ENCODE results near the gene ZNF213.

Gene ZNF213

DNA sequence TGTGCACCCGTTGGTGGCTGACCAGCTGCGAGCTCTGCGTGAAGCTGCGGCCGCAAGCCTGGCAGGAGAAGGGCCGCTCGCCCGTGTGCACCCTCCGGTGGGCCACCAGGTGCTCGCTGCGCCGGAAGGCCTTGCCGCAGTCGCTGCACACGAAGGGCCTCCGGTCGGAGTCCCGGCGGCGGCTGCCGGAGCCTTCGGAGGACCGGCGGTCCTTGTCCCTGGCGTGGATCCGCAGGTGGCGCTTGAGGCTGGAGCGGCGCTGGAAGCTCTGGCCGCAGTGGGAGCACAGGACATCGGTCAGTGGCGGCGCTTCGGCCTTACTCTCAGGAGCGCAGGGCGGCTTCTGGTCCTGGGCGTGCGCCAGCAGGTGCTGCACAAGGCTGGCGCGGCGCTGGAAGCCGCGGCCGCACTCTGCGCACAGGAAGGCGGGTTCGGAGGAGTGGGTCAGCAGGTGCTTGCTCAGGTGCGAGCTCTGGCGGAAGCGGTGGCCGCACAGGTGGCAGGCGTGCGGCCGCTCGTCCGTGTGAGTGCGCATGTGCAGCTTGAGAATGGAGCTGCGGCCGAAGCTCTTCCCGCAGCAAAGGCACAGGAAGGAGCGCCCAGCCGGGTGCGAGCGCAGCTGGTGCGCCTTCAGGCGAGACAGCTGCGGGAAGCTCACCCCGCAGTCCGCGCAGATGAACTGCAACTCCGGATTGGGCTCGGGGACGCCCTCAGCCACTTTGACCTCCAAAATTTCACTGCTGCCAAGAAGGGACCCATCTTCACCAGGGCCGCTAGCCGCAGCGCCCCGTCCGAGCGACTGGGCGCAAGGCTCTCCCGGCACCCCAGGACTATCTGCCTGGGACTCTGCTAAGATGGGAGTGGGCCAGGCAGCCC lies 44.9 kb upstream of the ZNF213 start:
- H3K4me3 ChIP-seq (ENCODE audit: low read depth, low read length), result no peak overlapping the region
- no peak for TF ChIP-seq CTCF (IDR thresholded peaks at IDR 0.05; ENCODE audit: borderline replicate concordance, insufficient read depth, low read depth, low read length)

DNA sequence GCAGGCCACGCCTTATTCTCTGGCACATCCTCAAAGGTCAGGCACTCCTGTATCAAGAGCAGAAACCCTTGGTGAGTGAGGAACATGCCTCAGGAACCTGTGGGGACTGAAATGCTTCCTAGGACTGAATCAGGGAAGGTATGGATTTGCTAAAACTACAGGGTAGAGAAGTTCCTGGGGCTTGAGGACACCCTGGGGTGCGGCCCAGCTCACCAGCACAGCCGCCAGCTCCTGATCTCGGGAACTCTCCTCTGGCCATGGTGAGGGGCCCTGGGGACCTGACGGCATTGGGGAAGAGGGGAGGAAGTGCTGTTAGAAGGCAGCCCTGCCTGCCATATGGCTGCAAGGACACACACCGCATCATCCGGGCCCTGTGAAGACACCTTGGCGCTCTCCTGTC lies 43.3 kb upstream of the ZNF213 start:
- no peak for TF ChIP-seq CTCF (IDR thresholded peaks at IDR 0.05; ENCODE audit: borderline replicate concordance, insufficient read depth, low read depth, low read length)
- H3K4me3 ChIP-seq (ENCODE audit: low read depth, low read length), result no peak overlapping the region

DNA sequence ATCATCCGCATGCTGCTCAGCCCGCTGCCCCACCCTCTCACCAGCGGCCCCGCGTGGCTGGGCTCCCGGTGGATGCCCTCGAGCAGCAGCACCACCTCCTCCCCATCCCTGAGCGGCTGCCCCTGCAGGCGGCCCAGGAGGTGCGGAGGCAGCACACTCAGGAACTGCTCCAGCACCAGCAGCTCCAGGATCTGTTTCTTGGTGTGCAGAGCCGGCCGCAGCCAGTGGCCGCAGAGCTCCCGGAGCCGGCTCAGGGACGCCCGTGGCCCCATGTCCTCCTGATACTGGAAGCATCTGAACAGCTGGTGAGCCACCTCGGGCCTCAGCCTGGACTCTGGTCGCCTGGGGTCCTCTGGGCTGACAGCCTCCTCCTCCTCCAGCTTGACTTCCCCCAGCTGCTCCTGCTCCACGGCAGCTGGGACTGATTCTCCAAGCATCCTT lies 42.3 kb upstream of the ZNF213 start:
- H3K4me3 ChIP-seq (ENCODE audit: low read depth, low read length), result no peak overlapping the region
- TF ChIP-seq CTCF (IDR thresholded peaks at IDR 0.05; ENCODE audit: borderline replicate concordance, insufficient read depth, low read depth, low read length), result no peak

DNA sequence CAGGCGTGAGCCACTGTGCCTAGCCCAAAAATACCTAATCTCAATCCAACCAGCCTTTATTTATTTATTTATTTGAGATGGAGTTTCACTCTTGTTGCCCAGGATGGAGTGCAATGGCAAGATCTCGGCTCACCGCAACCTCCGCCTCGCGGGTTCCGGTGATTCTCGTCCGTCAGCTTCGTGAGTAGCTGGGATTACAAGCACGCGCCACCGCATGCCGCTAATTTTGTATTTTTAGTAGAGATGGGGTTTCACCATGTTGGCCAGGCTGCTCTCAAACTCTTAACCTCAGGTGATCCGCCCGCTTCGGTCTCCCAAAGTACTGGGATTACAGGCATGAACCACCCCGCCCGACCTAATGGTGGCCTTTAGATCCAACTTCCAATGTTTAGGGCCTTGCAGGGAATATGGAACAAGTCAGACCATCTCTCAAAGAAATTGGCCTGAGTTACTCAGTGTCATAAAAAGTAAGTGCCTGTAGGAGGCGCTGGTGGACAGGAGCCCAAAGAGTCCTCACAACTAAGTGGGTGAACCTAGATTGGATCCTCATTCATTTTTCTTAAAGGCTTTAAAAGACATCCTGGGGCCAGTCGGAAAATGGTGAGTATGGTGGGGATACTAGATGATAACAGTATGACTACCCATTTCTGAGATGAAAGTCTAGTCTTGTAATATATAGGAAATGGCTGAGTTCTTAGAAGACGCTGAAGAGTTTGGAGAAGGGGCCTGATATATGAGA lies 40.4 kb upstream of the ZNF213 start:
- TF ChIP-seq CTCF (IDR thresholded peaks at IDR 0.05; ENCODE audit: borderline replicate concordance, insufficient read depth, low read depth, low read length), result peak; percentile 72
- no peak overlapping the region for H3K4me3 ChIP-seq (ENCODE audit: low read depth, low read length)

- TF ChIP-seq CTCF (IDR thresholded peaks at IDR 0.05; ENCODE audit: borderline replicate concordance, insufficient read depth, low read depth, low read length), result peak; percentile 55; the same call in 1 of the 2 replicates
- no peak overlapping the region for H3K4me3 ChIP-seq (ENCODE audit: low read depth, low read length)
Measured at GRCh38 chr16:3095869-3096268, 39.0 kb upstream of the ZNF213 start.

DNA sequence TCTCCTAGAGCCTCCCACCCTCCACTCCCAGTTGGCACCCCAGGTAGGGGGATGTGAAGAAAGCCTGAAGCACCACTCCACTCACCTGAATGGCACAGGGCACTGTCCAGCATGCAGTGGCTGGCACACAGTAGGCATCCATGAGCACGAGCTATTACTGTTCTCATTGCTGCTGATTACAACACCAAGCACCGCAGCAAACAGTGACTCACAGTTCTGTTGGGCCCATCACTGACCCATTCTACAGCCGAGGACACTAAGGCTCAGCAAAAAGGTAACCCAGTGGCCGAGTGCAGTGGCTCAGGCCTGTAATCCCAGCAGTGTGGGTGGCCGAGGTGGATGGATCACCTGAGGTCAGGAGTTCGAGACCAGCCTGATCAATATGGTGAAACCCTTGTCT lies 38.5 kb upstream of the ZNF213 start:
- no peak for TF ChIP-seq CTCF (IDR thresholded peaks at IDR 0.05; ENCODE audit: borderline replicate concordance, insufficient read depth, low read depth, low read length)
- no peak overlapping the region for H3K4me3 ChIP-seq (ENCODE audit: low read depth, low read length)

All from GM12875 (cell line).